ENCODE measurements around the gene ITGB3BP. TPM values are rescaled to one million over a fixed set of nuclear protein-coding genes. Genes with fewer than 3 reads are reported as not detected.

ITGB3BP gene
- total RNA-seq, 3 donors from 2014 or later (not counting 1 experiment from before 2014, with no cell fraction given) = 20.7 to 29.8 (median 21.3) TPM

DNA sequence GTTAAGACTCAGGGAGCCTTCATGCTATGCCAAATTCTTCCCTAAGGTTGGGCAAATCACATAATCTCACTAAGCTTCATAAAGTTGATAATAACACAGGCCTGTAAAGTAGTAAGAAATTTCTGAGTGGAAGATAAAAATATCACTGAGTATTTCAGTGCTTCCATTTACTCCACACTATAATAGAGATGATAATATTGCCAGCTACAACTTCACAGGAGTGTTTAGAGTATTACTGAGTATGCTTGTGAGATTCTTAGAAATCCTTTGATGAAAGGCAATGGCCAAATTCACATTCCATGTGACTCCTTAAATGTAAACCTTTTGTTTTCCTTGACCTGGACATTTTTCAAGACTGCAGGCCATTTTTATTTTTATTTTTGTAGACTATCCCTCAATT is 10.4 kb downstream of the ITGB3BP start:
- ATAC-seq (no peak), DNase-seq (no peak)
- peaks cover 2% of the 10 kb centered on the region for H3K36me3 ChIP-seq (ENCODE audit: control insufficient read depth, insufficient read depth, low read length)
- H3K27me3 ChIP-seq (ENCODE audit: control insufficient read depth, insufficient read depth, low read length) = no peaks in the 10 kb centered on the region
- no peak for TF ChIP-seq CTCF (IDR thresholded peaks at IDR 0.05)
- H3K4me1 Mint-ChIP-seq = no peaks in the 10 kb centered on the region
- no peaks in the 10 kb centered on the region for H3K36me3 Mint-ChIP-seq
- H3K4me3 ChIP-seq (ENCODE audit: low read length) = no peak overlapping the region
- H3K27me3 Mint-ChIP-seq (ENCODE audit: low read depth in 2 of 2) = no peaks in the 10 kb centered on the region
- no peaks in the 10 kb centered on the region for H3K9me3 ChIP-seq (ENCODE audit: control insufficient read depth, insufficient read depth, low read length)
- no peak overlapping the region for H3K27ac ChIP-seq (ENCODE audit: low read length)
- no peak overlapping the region for H3K4me3 Mint-ChIP-seq
- H3K9me3 Mint-ChIP-seq = no peaks in the 10 kb centered on the region
- intact Hi-C loops (cut with micrococcal nuclease) = no loop called here
- H3K4me1 ChIP-seq (ENCODE audit: control insufficient read depth, insufficient read depth, low read length) = no peaks in the 10 kb centered on the region
- no peak overlapping the region for H3K27ac Mint-ChIP-seq

DNA sequence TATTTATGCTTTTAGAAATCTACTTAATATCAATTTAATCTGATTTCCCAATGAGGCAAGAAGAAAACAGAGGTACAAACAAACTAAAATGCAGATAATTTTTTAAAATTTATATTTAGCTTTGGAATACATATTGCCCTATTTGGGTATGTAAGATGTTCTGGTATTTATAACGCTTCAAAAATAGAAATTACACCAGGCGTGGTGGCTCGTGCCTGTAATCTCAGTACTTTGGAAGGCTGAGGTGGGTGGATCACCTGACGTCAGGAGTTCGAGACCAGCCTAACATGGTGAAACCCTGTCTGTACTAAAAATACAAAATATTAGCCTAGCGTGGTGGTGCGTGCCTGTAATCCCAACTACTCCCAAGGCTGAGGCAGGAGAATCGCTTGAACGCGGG is 13.3 kb downstream of the ITGB3BP start:
- Mint-ChIP-seq H3K4me1 (no peaks in the 10 kb centered on the region), H3K27me3 (ENCODE audit: low read depth in 2 of 2) (no peaks in the 10 kb centered on the region), H3K27ac (no peak overlapping the region), H3K9me3 (no peaks in the 10 kb centered on the region), H3K4me3 (no peak overlapping the region), H3K36me3 (peaks cover 9% of the 10 kb centered on the region)
- no peak overlapping the region for H3K27ac ChIP-seq (ENCODE audit: low read length)
- no peak for DNase-seq
- H3K36me3 ChIP-seq (ENCODE audit: control insufficient read depth, insufficient read depth, low read length) = peaks cover 4% of the 10 kb centered on the region
- 97% methylated on average over 8 of the region's 10 CpGs for WGBS (ENCODE audit: insufficient coverage)
- H3K9me3 ChIP-seq (ENCODE audit: control insufficient read depth, insufficient read depth, low read length) = no peaks in the 10 kb centered on the region
- intact Hi-C loops (cut with micrococcal nuclease) = no loop called here
- no peak for TF ChIP-seq CTCF (IDR thresholded peaks at IDR 0.05)
- H3K27me3 ChIP-seq (ENCODE audit: control insufficient read depth, insufficient read depth, low read length) = no peaks in the 10 kb centered on the region
- no peak overlapping the region for H3K4me3 ChIP-seq (ENCODE audit: low read length)
- H3K4me1 ChIP-seq (ENCODE audit: control insufficient read depth, insufficient read depth, low read length) = no peaks in the 10 kb centered on the region
- ATAC-seq = no peak

GRCh38 chr1:63506782-63507181 is 16.2 kb downstream of the ITGB3BP start:
- H3K36me3 ChIP-seq (ENCODE audit: control insufficient read depth, insufficient read depth, low read length) = peaks cover 4% of the 10 kb centered on the region
- Mint-ChIP-seq H3K27ac (no peak overlapping the region), H3K9me3 (no peaks in the 10 kb centered on the region), H3K27me3 (ENCODE audit: low read depth in 2 of 2) (no peaks in the 10 kb centered on the region), H3K36me3 (peaks cover 9% of the 10 kb centered on the region), H3K4me1 (no peaks in the 10 kb centered on the region), H3K4me3 (no peak overlapping the region)
- no peak overlapping the region for H3K27ac ChIP-seq (ENCODE audit: low read length)
- no peak for TF ChIP-seq CTCF (IDR thresholded peaks at IDR 0.05)
- H3K9me3 ChIP-seq (ENCODE audit: control insufficient read depth, insufficient read depth, low read length) = no peaks in the 10 kb centered on the region
- no peak overlapping the region for H3K4me3 ChIP-seq (ENCODE audit: low read length)
- ATAC-seq (no peak), DNase-seq (no peak)
- no peaks in the 10 kb centered on the region for H3K4me1 ChIP-seq (ENCODE audit: control insufficient read depth, insufficient read depth, low read length)
- intact Hi-C loops (cut with micrococcal nuclease) = no loop called here
- H3K27me3 ChIP-seq (ENCODE audit: control insufficient read depth, insufficient read depth, low read length) = no peaks in the 10 kb centered on the region

DNA sequence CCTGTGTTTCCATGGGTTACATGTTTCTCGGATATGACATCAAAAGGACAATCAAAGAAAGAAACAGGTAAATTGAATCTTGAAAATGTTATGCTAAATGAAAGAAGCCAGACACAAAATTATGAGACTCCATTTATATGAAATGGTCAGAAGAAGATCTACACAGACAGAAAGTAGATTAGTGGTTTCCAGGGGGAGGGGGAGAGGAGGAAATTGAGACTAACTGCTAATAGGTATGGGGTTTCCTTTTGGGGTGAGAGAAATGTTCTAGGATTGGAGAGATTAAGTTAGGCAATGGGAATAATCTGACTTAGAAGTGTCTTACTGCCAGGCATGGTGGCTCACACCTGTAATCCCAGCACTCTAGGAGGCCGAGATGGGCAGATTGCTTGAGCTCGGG is 21.8 kb downstream of the ITGB3BP start:
- peaks cover 9% of the 10 kb centered on the region for H3K36me3 Mint-ChIP-seq
- WGBS (ENCODE audit: insufficient coverage) = 100% methylated on average over 3 of the region's 3 CpGs
- no peak for DNase-seq
- Histone ChIP-seq H3K4me3 (ENCODE audit: low read length) (no peak overlapping the region), H3K27ac (ENCODE audit: low read length) (no peak overlapping the region), H3K9me3 (ENCODE audit: control insufficient read depth, insufficient read depth, low read length) (no peaks in the 10 kb centered on the region), H3K27me3 (ENCODE audit: control insufficient read depth, insufficient read depth, low read length) (no peaks in the 10 kb centered on the region), H3K4me1 (ENCODE audit: control insufficient read depth, insufficient read depth, low read length) (no peaks in the 10 kb centered on the region), H3K36me3 (ENCODE audit: control insufficient read depth, insufficient read depth, low read length) (no peaks in the 10 kb centered on the region)
- ATAC-seq = no peak
- no peaks in the 10 kb centered on the region for H3K9me3 Mint-ChIP-seq
- intact Hi-C loops (cut with micrococcal nuclease) = no loop called here
- no peak for TF ChIP-seq CTCF (IDR thresholded peaks at IDR 0.05)
- H3K4me1 Mint-ChIP-seq = peaks cover 0 to 5% of the 10 kb centered on the region in 2 donors
- no peak overlapping the region for H3K27ac Mint-ChIP-seq
- no peaks in the 10 kb centered on the region for H3K27me3 Mint-ChIP-seq (ENCODE audit: low read depth in 2 of 2)
- no peak overlapping the region for H3K4me3 Mint-ChIP-seq
